Activated naive CD8-positive, alpha-beta T cell treated with anti-CD3 and anti-CD28 coated beads, Interleukin-2, amount 10 ng/mL, durations not matched to agents 7 days and 5 days (primary cell): Measurements from ENCODE around the gene TACR3. TPM values are rescaled to one million over a fixed set of nuclear protein-coding genes. Genes with fewer than 3 reads are reported as not detected.
"Not testable (repeated sequence)": the region's sequence is repeated elsewhere in the genome, so short reads cannot be mapped to it uniquely, and the experiment has no call there.

Source experiments
- ATAC-seq: fragments of 150-1000 bp; cut with Tn5 transposase; one replicate; pipeline ENCODE4 v1.10.0; 2021; ENCODE audit warnings: low read depth, moderate library complexity
- POLR2A ChIA-PET: fragments of 350-600 bp; sonication (Branson Sonifier 250); formaldehyde crosslinking; loops from one replicate; lab custom pipeline; 2021; ENCODE audit warnings: antibody characterized with exemption; lab: Charles Lee
- DNase-seq: peaks from one replicate; pipeline ENCODE4 v3.0.0; 2021
- H3K27ac Mint-ChIP-seq: one replicate; pipeline ENCODE4 v1.8.0; 2022; ENCODE audit warnings: mild to moderate bottlenecking, mixed read lengths
- H3K27me3 Mint-ChIP-seq: one replicate; pipeline ENCODE4 v1.8.0; 2022; ENCODE audit warnings: mild to moderate bottlenecking, moderate library complexity, mixed read lengths
- H3K36me3 Mint-ChIP-seq: one replicate; pipeline ENCODE4 v1.8.0; 2021; ENCODE audit warnings: mild to moderate bottlenecking, mixed read lengths
- H3K4me1 Mint-ChIP-seq: one replicate; pipeline ENCODE4 v1.8.0; 2021; ENCODE audit warnings: mixed read lengths
- H3K4me3 Mint-ChIP-seq: one replicate; pipeline ENCODE4 v1.8.0; 2022; ENCODE audit warnings: mild to moderate bottlenecking, moderate library complexity, mixed read lengths
- H3K9me3 Mint-ChIP-seq: one replicate; pipeline ENCODE4 v1.8.0; 2021; ENCODE audit warnings: mixed read lengths
- total RNA-seq, 2 experiments: library from RNA; stranded (reverse); gene quantifications; one replicate each; pipeline ENCODE4 v1.2.3, GENCODE V29; 2021

The TACR3 gene
- total RNA-seq, 2 experiments from 2014 or later, result not detected

DNA sequence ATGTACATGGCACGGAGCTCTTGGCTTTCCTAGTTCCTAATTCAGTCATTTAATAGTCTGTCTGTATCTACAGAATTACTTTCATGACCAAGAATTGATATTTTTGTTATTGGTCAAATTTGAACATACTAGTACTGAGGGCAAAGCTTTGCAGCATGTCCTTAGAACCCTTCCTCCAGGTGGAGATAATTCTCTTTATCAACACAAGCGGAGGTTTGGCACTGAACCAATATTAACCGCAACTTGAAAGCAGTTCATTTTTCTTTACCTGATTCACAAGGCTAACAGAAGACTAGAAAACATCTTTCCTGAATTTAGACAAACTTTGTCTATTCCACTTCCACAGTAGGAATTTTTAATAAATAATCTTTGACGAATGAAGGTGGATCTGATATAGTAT, 73.8 kb downstream of the TACR3 start:
- DNase-seq, result no peak
- no peaks in the 10 kb centered on the region for H3K36me3 Mint-ChIP-seq
- H3K27me3 Mint-ChIP-seq, result no peaks in the 10 kb centered on the region
- POLR2A ChIA-PET, result no interaction called here
- no peaks in the 10 kb centered on the region for H3K4me1 Mint-ChIP-seq
- no peak overlapping the region for H3K27ac Mint-ChIP-seq
- peaks cover 1% of the 10 kb centered on the region for H3K9me3 Mint-ChIP-seq
- no peak overlapping the region for H3K4me3 Mint-ChIP-seq
- ATAC-seq, result no peak

DNA sequence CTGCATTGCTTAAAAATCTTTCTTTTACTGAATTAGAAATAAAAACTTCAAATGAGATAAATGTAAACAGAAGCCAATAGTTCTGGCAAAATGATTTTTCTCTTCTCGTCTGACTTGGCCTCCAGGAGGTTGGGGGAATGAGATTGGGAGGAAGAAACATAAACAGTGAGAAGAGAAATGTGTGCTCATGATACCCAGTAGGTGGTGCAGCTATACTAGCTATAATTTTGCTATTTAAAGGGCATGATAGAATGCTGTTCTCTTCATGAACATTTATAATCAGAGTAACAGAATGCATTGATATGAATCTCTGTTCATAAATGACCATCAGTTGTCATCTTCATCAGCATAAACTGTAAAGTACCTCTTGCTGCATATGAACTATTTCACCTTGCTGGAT, 85.5 kb downstream of the TACR3 start:
- Mint-ChIP-seq H3K9me3 (peaks cover 4% of the 10 kb centered on the region), H3K4me3 (no peak overlapping the region), H3K27me3 (no peaks in the 10 kb centered on the region), H3K4me1 (no peaks in the 10 kb centered on the region), H3K36me3 (no peaks in the 10 kb centered on the region), H3K27ac (no peak overlapping the region)
- DNase-seq (no peak), ATAC-seq (no peak)
- POLR2A ChIA-PET, result no interaction called here

DNA sequence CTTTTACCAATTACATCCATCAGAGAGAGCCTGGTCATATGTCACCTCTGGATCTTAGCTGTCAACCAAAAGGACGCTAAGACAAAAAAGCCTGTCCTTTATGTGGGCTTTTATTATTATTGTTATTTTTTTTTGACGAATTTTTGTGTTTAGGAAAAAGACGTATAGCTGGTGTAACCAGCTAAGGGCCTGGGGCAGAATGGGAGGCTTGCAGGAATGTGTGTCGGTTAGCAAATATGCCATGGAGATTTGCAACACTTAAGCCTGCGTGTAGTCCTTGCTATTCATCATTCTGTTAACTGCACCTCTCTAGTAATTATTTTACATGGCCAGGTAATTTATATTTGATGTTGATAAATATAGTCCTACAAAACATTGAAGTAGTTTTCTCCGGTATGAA, 93.5 kb downstream of the TACR3 start:
- Mint-ChIP-seq H3K27ac (no peak overlapping the region), H3K27me3 (no peaks in the 10 kb centered on the region), H3K4me1 (no peaks in the 10 kb centered on the region), H3K9me3 (peaks cover 2% of the 10 kb centered on the region), H3K4me3 (no peak overlapping the region), H3K36me3 (no peaks in the 10 kb centered on the region)
- ATAC-seq (no peak), DNase-seq (no peak)
- POLR2A ChIA-PET, result no interaction called here

DNA sequence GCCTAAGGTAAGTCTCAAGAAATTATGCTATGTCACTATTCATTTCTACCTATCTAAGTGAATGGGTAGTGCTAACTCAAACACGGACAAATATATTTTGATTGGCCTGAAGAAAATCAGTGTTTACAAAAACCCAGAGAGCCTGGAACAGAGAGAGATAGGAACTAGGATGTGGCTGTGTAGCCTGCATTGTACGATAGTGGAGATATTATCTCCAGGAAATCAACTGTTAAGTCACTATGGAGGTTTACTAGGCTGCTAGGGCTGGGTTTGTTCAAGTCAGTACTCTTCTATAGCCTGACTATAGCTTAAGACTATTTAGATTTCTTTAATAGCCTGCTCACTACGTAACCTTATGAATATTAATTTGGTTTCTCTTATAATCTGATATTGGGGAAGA, 127.9 kb downstream of the TACR3 start:
- ATAC-seq, result no peak
- POLR2A ChIA-PET, result no interaction called here
- no peak overlapping the region for H3K27ac Mint-ChIP-seq

DNA sequence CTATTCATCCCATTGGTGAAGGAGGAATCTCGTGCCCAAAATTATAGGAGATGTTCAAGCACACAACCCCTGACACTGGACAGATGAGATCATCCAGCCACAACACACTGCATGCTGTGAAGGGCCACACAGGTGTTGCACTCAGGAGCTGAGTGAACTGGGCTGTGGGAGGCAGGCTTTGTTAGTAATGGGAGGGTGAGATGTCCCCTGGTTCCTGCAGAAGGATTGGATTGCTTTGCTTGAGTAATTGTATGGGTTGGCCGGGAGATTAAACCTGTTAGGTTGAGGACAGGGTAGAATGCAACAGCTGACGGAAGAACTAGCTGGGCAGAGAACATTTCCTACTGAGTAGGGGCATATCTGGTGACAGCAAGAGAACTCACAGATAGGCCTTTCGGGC, 152.2 kb downstream of the TACR3 start:
- POLR2A ChIA-PET, result no interaction called here
- Mint-ChIP-seq H3K36me3 (no peaks in the 10 kb centered on the region), H3K27ac (no peak overlapping the region), H3K9me3 (no peaks in the 10 kb centered on the region), H3K27me3 (no peaks in the 10 kb centered on the region), H3K4me1 (no peaks in the 10 kb centered on the region), H3K4me3 (no peak overlapping the region)
- DNase-seq, result no peak
- ATAC-seq, result no peak

More for the DNA sequence above, 127.9 kb downstream of the TACR3 start:
- Mint-ChIP-seq H3K4me1 (no peaks in the 10 kb centered on the region), H3K27me3 (no peaks in the 10 kb centered on the region), H3K36me3 (no peaks in the 10 kb centered on the region), H3K4me3 (no peak overlapping the region), H3K9me3 (no peaks in the 10 kb centered on the region)
- no peak for DNase-seq

DNA sequence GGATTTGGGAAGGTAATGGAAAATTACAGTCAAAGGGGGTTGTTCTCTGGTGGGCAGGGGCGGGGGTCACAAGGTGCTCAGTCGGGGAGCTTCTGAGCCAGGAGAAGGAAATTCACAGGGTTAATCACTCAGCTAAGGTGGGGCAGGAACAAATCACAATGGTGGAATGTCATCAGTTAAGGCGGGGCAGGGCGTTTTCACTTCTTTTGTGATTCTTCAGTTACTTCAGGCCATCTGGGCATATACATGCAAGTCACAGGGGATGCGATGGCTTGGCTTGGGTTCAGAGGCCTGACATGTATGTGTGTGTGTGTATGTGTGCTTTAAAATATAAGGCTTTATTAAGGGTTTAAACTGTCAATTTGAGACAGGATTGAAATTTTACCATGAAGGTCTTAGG, 160.6 kb downstream of the TACR3 start:
- DNase-seq, POLR2A ChIA-PET, ATAC-seq, H3K36me3 Mint-ChIP-seq, H3K27ac Mint-ChIP-seq, H3K4me3 Mint-ChIP-seq, H3K27me3 Mint-ChIP-seq, H3K4me1 Mint-ChIP-seq, H3K9me3 Mint-ChIP-seq: not testable (repeated sequence)
